Testis (tissue), 3 donors: ENCODE data around the gene NFIB. TPM values are rescaled to one million over a fixed set of nuclear protein-coding genes. Genes with fewer than 3 reads are reported as not detected.

ENCODE experiments used
- DNase-seq: peaks from one replicate; pipeline ENCODE4 v3.0.0-alpha.2; 2019
- H3K27ac ChIP-seq, 2 donors: fragments of 200-600 bp; sonication (generic); one replicate each; pipeline ENCODE4 v1.5.1; 2019
- H3K27me3 ChIP-seq: fragments of 200-600 bp; sonication (generic); one replicate; pipeline ENCODE4 v1.5.1; 2019
- H3K36me3 ChIP-seq: fragments of 200-600 bp; sonication (generic); one replicate; pipeline ENCODE4 v1.5.1; 2017; ENCODE audit warnings: low read depth; ENCODE audit errors: missing control alignments
- H3K4me1 ChIP-seq: fragments of 200-600 bp; sonication (generic); one replicate; pipeline ENCODE4 v1.5.1; 2019
- H3K4me3 ChIP-seq, 2 donors: fragments of 200-600 bp; sonication (generic); one replicate each; pipeline ENCODE4 v1.5.1; 2017 to 2019
- H3K9me3 ChIP-seq: fragments of 200-600 bp; sonication (generic); one replicate; pipeline ENCODE4 v1.5.1; 2017
- CTCF ChIP-seq, 3 experiments: fragments of 450-650 bp in 2 of 3; fragments of 200-600 bp in 1 of 3; sonication (generic) in 1 of 3; IDR thresholded peaks; one replicate each; pipeline ENCODE4 v1.5.1; 2016 to 2019; ENCODE audit warnings: antibody characterized with exemption in 3 of 3, mild to moderate bottlenecking in 2 of 3, moderate library complexity in 1 of 3
- POLR2A ChIP-seq: fragments of 450-650 bp; IDR thresholded peaks from one replicate; pipeline ENCODE4 v1.6.1; 2017; ENCODE audit warnings: antibody characterized with exemption, mild to moderate bottlenecking, moderate library complexity
- WGBS, 2 donors: methylation state at CpG; one replicate each; pipeline ENCODE4 v1.1.5; 2018; 5-methylcytosine and 5-hydroxymethylcytosine counted together
- intact Hi-C: fragments of 100-400 bp; cut with DNase I; formaldehyde crosslinking; loops from one replicate; pipeline ENCODE4 v1.15.1; 2023; ENCODE audit warnings: low total_unique reads
- polyA plus RNA-seq: library from polyadenylated mRNA; stranded (reverse); fragments of 350-450 nt; fragmentation: Illumina TruSeq; extraction: RNeasy Lipid Tissue Mini Kit (QIAGEN cat#74804); gene quantifications from one replicate; pipeline ENCODE4 v1.2.3, GENCODE V29; 2014; ENCODE audit warnings: low read depth, low replicate concordance; ENCODE audit not compliant: insufficient read depth
- total RNA-seq, 2 donors: library from RNA; depleted of rRNA; stranded (reverse); fragments of >200 nt; gene quantifications; one replicate each; pipeline ENCODE4 v1.2.3, GENCODE V29; 2016

NFIB gene
- total and polyA plus RNA-seq, 3 donors from 2014 or later = 8.4 to 34.7 (median 23.1) TPM

- Histone ChIP-seq H3K9me3 (no peaks in the 10 kb centered on the region), H3K4me1 (no peaks in the 10 kb centered on the region), H3K27ac (no peak overlapping the region), H3K4me3 (no peak overlapping the region), H3K27me3 (no peaks in the 10 kb centered on the region), H3K36me3 (no peaks in the 10 kb centered on the region)
- intact Hi-C loops = no loop called here
- WGBS, 2 donors = 90 to 95% methylated on average over 3 of the region's 3 CpGs
- DNase-seq = no peak
- TF ChIP-seq POLR2A (no peak), CTCF (IDR thresholded peaks at IDR 0.05) (no peak)
Observed at GRCh38 chr9:14136047-14136635, 177.8 kb downstream of the NFIB start.

GRCh38 chr9:14135421-14135820, 178.5 kb downstream of the NFIB start:
- H3K27ac ChIP-seq = no peak overlapping the region
- H3K9me3 ChIP-seq = no peaks in the 10 kb centered on the region
- no peaks in the 10 kb centered on the region for H3K36me3 ChIP-seq
- H3K4me3 ChIP-seq = no peak overlapping the region
- no peaks in the 10 kb centered on the region for H3K4me1 ChIP-seq
- 76 to 90% methylated on average over 1 of the region's 1 CpG for WGBS, 2 donors
- DNase-seq = no peak
- intact Hi-C loops = no loop called here
- no peak for TF ChIP-seq CTCF (IDR thresholded peaks at IDR 0.05)
- H3K27me3 ChIP-seq = no peaks in the 10 kb centered on the region

- no peak overlapping the region for H3K4me3 ChIP-seq
- no peak overlapping the region for H3K27ac ChIP-seq
- intact Hi-C loops = no loop called here
- H3K36me3 ChIP-seq = no peaks in the 10 kb centered on the region
- TF ChIP-seq CTCF (IDR thresholded peaks at IDR 0.05) (no peak), POLR2A (no peak)
- no peak for DNase-seq
- H3K27me3 ChIP-seq = no peaks in the 10 kb centered on the region
- H3K9me3 ChIP-seq = no peaks in the 10 kb centered on the region
- H3K4me1 ChIP-seq = no peaks in the 10 kb centered on the region
Observed at GRCh38 chr9:14133394-14133793, 180.5 kb downstream of the NFIB start.

GRCh38 chr9:14132775-14133174, 181.2 kb downstream of the NFIB start:
- no peak for TF ChIP-seq POLR2A
- no peak for TF ChIP-seq CTCF (IDR thresholded peaks at IDR 0.05)
- 93 to 95% methylated on average over 2 of the region's 2 CpGs for WGBS, 2 donors
- Histone ChIP-seq H3K36me3 (no peaks in the 10 kb centered on the region), H3K27ac (no peak overlapping the region), H3K4me3 (no peak overlapping the region), H3K9me3 (no peaks in the 10 kb centered on the region), H3K4me1 (no peaks in the 10 kb centered on the region), H3K27me3 (no peaks in the 10 kb centered on the region)
- intact Hi-C loops = no loop called here
- DNase-seq = no peak

- no peaks in the 10 kb centered on the region for H3K4me1 ChIP-seq
- intact Hi-C loops = no loop called here
- no peaks in the 10 kb centered on the region for H3K36me3 ChIP-seq
- WGBS, 2 donors = 91 to 92% methylated on average over 11 of the region's 11 CpGs
- H3K27me3 ChIP-seq = no peaks in the 10 kb centered on the region
- TF ChIP-seq POLR2A (no peak), CTCF (IDR thresholded peaks at IDR 0.05) (no peak)
- DNase-seq = no peak
- H3K9me3 ChIP-seq = no peaks in the 10 kb centered on the region
- H3K27ac ChIP-seq = no peak overlapping the region
- H3K4me3 ChIP-seq = no peak overlapping the region
Observed at GRCh38 chr9:14131356-14132088, 182.4 kb downstream of the NFIB start.
